Measurements from ENCODE around the gene TMC5.

GRCh38 chr16:19468300-19468699, 50.6 kb downstream of the TMC5 start:
- TF ChIP-seq GATA3 (IDR thresholded peaks at IDR 0.05; ENCODE audit: low read depth, low read length) = no peak
- TF ChIP-seq GATA2 (IDR thresholded peaks at IDR 0.05; ENCODE audit: low read depth, low read length) = no peak

Measured in SH-SY5Y (cell line).